SK-N-SH treated with all-trans-retinoic acid at 6 μM for 48 hours (cell line): ENCODE results near the gene OR4D10.

ENCODE experiments used
- ATAC-seq: fragments of 200-7000 bp; cut with Tn5 transposase; 3 replicates; pipeline ENCODE4 v1.9.1; 2020; ENCODE audit warnings: mild to moderate bottlenecking, moderate library complexity
- ARNTL ChIP-seq: fragments of 450-650 bp; formaldehyde crosslinking; IDR thresholded peaks from 2 replicates; pipeline ENCODE4 v1.5.0; 2020; ENCODE audit warnings: low read depth, mild to moderate bottlenecking, moderate library complexity, borderline replicate concordance
- BACH2 ChIP-seq: fragments of 250-450 bp; sonication (Bioruptor Pico); IDR thresholded peaks from 2 replicates; pipeline ENCODE4 v1.9.0; 2021; ENCODE audit warnings: mild to moderate bottlenecking, borderline replicate concordance
- CSDC2 ChIP-seq: fragments of 250-450 bp; sonication (Bioruptor Pico); IDR thresholded peaks from 2 replicates; pipeline ENCODE4 v1.5.0; 2020; ENCODE audit warnings: mild to moderate bottlenecking, moderate library complexity
- ISL1 ChIP-seq: fragments of 250-450 bp; sonication (Bioruptor Pico); IDR thresholded peaks from 2 replicates; pipeline ENCODE4 v2.1.2; 2022; ENCODE audit warnings: mild to moderate bottlenecking, moderate library complexity
- PATZ1 ChIP-seq: fragments of 250-450 bp; sonication (Bioruptor Pico); IDR thresholded peaks from 2 replicates; pipeline ENCODE4 v1.8.0; 2020; ENCODE audit warnings: mild to moderate bottlenecking, moderate library complexity, borderline replicate concordance
- POU6F1 ChIP-seq: fragments of 250-450 bp; sonication (Bioruptor Pico); IDR thresholded peaks from 2 replicates; pipeline ENCODE4 v1.8.0; 2021; ENCODE audit warnings: low read depth, mild to moderate bottlenecking, moderate library complexity, borderline replicate concordance
- PPARA ChIP-seq: fragments of 250-450 bp; sonication (Bioruptor Pico); IDR thresholded peaks from 2 replicates; pipeline ENCODE4 v1.5.0; 2020; ENCODE audit warnings: mild to moderate bottlenecking, borderline replicate concordance
- RARB ChIP-seq: fragments of 250-450 bp; sonication (Bioruptor Pico); IDR thresholded peaks from 2 replicates; pipeline ENCODE4 v1.8.0; 2021; ENCODE audit warnings: mild to moderate bottlenecking, moderate library complexity
- TCF4 ChIP-seq: fragments of 250-450 bp; sonication (Bioruptor Pico); IDR thresholded peaks from 2 replicates; pipeline ENCODE4 v1.8.0; 2021; ENCODE audit warnings: mild to moderate bottlenecking, moderate library complexity, borderline replicate concordance
- TOX ChIP-seq: fragments of 250-450 bp; sonication (Bioruptor Pico); IDR thresholded peaks from 2 replicates; pipeline ENCODE4 v1.8.0; 2021; ENCODE audit warnings: mild to moderate bottlenecking, moderate library complexity, borderline replicate concordance
- ZFP3 ChIP-seq: fragments of 250-450 bp; sonication (Bioruptor Pico); IDR thresholded peaks from 2 replicates; pipeline ENCODE4 v1.5.0; 2020; ENCODE audit warnings: mild to moderate bottlenecking, moderate library complexity
- ZFP30 ChIP-seq: fragments of 450-650 bp; formaldehyde crosslinking; IDR thresholded peaks from 2 replicates; pipeline ENCODE4 v1.5.0; 2022; ENCODE audit warnings: mild to moderate bottlenecking, moderate library complexity
- ZNF565 ChIP-seq: fragments of 450-650 bp; formaldehyde crosslinking; conservative IDR thresholded peaks from 2 replicates; pipeline ENCODE4 v1.5.0; 2020; ENCODE audit warnings: low read depth, mild to moderate bottlenecking, moderate library complexity
- ZNF8 ChIP-seq: fragments of 450-650 bp; formaldehyde crosslinking; IDR thresholded peaks from 2 replicates; pipeline ENCODE4 v1.5.0; 2020; ENCODE audit warnings: mild to moderate bottlenecking, moderate library complexity
- TF ChIP-seq, protein P1 (sequence below): fragments of 250-450 bp; sonication (Bioruptor Pico); IDR thresholded peaks from 2 replicates; pipeline ENCODE4 v1.5.1; 2021; ENCODE audit warnings: mild to moderate bottlenecking, moderate library complexity
- TF ChIP-seq, protein P2 (sequence below): fragments of 250-450 bp; sonication (Bioruptor Pico); IDR thresholded peaks from 2 replicates; pipeline ENCODE4 v1.5.0; 2020; ENCODE audit warnings: mild to moderate bottlenecking, moderate library complexity

Gene OR4D10

GRCh38 chr11:59473015-59473414 lies at the start of gene OR4D10:
Gene OR4D10, plus strand, starts transcription at chr11:59473315. Its CDS starts 4,115 bp downstream, at chr11:59477430.
- TF ChIP-seq, protein P1, sequence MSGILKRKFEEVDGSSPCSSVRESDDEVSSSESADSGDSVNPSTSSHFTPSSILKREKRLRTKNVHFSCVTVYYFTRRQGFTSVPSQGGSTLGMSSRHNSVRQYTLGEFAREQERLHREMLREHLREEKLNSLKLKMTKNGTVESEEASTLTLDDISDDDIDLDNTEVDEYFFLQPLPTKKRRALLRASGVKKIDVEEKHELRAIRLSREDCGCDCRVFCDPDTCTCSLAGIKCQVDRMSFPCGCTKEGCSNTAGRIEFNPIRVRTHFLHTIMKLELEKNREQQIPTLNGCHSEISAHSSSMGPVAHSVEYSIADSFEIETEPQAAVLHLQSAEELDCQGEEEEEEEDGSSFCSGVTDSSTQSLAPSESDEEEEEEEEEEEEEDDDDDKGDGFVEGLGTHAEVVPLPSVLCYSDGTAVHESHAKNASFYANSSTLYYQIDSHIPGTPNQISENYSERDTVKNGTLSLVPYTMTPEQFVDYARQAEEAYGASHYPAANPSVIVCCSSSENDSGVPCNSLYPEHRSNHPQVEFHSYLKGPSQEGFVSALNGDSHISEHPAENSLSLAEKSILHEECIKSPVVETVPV = no peak
- TF ChIP-seq ISL1 (CRISPR knock-in tag) (no peak), CSDC2 (CRISPR knock-in tag) (no peak), ZFP30 (CRISPR knock-in tag) (no peak), RARB (CRISPR knock-in tag) (no peak), BACH2 (CRISPR knock-in tag) (no peak), POU6F1 (CRISPR knock-in tag) (no peak)
- no peak for ATAC-seq

DNA sequence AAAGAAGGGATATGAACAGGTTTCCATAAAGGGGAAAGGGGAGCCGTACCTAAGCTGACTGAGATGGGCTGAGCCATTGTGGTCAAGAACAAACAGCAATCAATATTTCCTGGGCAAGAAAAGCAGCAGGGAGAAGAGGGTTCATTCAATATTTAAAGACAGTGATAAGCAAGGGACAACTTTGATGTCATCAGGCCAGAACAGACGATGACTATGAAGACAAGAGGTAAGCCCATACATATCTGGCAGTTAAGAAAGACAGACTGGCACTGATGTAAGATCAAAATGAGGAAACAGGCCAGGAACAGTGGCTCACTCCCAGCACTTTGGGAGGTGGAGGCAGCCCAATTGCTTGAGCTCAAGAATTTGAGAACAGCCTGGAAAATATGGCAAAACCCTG lies 49.3 kb upstream of the OR4D10 start:
- no peak for ATAC-seq

GRCh38 chr11:59425131-59425530 lies 48.0 kb upstream of the OR4D10 start:
- no peak for ATAC-seq
- TF ChIP-seq PPARA (CRISPR knock-in tag) (no peak), CSDC2 (CRISPR knock-in tag) (no peak), ARNTL (CRISPR knock-in tag) (no peak), ZFP30 (CRISPR knock-in tag) (no peak), ZFP3 (CRISPR knock-in tag) (no peak)

More for the DNA sequence above, 49.3 kb upstream of the OR4D10 start:
- TF ChIP-seq, protein P2, sequence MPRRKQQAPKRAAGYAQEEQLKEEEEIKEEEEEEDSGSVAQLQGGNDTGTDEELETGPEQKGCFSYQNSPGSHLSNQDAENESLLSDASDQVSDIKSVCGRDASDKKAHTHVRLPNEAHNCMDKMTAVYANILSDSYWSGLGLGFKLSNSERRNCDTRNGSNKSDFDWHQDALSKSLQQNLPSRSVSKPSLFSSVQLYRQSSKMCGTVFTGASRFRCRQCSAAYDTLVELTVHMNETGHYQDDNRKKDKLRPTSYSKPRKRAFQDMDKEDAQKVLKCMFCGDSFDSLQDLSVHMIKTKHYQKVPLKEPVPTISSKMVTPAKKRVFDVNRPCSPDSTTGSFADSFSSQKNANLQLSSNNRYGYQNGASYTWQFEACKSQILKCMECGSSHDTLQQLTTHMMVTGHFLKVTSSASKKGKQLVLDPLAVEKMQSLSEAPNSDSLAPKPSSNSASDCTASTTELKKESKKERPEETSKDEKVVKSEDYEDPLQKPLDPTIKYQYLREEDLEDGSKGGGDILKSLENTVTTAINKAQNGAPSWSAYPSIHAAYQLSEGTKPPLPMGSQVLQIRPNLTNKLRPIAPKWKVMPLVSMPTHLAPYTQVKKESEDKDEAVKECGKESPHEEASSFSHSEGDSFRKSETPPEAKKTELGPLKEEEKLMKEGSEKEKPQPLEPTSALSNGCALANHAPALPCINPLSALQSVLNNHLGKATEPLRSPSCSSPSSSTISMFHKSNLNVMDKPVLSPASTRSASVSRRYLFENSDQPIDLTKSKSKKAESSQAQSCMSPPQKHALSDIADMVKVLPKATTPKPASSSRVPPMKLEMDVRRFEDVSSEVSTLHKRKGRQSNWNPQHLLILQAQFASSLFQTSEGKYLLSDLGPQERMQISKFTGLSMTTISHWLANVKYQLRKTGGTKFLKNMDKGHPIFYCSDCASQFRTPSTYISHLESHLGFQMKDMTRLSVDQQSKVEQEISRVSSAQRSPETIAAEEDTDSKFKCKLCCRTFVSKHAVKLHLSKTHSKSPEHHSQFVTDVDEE = no peak
- TF ChIP-seq BACH2 (CRISPR knock-in tag) (no peak), TCF4 (no peak), POU6F1 (CRISPR knock-in tag) (no peak), RARB (CRISPR knock-in tag) (no peak)

DNA sequence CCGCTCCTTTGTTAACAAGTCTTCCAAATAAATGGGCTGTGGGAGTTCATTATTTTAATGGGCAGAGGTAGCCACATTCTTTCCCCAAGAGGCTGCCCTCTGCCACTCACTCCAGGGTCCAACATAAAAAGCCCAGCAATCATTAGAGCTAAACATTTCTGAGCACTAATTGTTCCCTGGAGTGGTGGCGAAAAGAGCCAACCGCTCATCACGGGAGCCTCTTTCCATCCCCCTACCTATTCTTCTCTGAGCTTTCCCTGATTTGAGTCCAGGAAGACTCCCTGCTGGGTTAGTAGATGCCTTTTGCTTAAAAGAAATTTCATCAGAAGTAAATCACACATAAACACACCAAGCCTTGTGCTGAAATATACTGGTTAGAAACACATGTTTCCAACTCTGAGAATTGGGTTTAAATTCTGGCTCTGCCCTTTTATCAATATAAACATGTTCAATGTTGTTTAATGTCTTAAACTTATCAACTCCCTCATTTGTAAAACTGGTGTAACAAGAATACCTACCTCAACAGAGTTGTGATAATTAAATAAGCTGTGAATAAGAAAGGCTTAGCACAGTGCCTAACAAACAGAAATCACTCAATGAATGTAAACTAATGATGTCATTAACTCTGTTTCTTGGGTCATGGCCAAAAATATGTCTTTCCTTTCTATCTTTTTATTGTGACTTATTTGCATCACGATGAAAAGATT lies 46.6 kb upstream of the OR4D10 start, which contains the start of gene OR5A2:
Gene OR5A2, minus strand, starts transcription at position 53 of the 707 bp plus-strand sequence. CDS start 3,460 bp downstream, outside the sequence.
- TF ChIP-seq ZFP30 (CRISPR knock-in tag) (no peak), ARNTL (CRISPR knock-in tag) (no peak), TOX (CRISPR knock-in tag) (no peak), ZNF565 (CRISPR knock-in tag) (no peak), PPARA (CRISPR knock-in tag) (no peak), ZNF8 (CRISPR knock-in tag) (no peak), CSDC2 (CRISPR knock-in tag) (no peak), PATZ1 (CRISPR knock-in tag) (no peak)
- TF ChIP-seq, protein P2 = no peak
- ATAC-seq = no peak
